Activated T-cell treated with anti-CD3 and anti-CD28 coated beads for 24 hours (primary cell): ENCODE measurements around the gene ENDOD1.
"Not testable (repeated sequence)": the region's sequence is repeated elsewhere in the genome, so short reads cannot be mapped to it uniquely, and the experiment has no call there.

Experiments used
- DNase-seq: peaks from one replicate; pipeline ENCODE4 v3.0.0-alpha.2; 2020; ENCODE audit warnings: low read depth

The ENDOD1 gene

GRCh38 chr11:95103701-95104100, 14.1 kb downstream of the ENDOD1 start:
- DNase-seq = no peak

GRCh38 chr11:95104121-95104830, 14.6 kb downstream of the ENDOD1 start:
- no peak for DNase-seq

GRCh38 chr11:95104856-95105255, 15.2 kb downstream of the ENDOD1 start:
- no peak for DNase-seq

GRCh38 chr11:95108159-95108611, 18.5 kb downstream of the ENDOD1 start:
- no peak for DNase-seq

- no peak for DNase-seq
Observed at GRCh38 chr11:95108671-95109551, 19.3 kb downstream of the ENDOD1 start.

GRCh38 chr11:95111471-95111870, 21.8 kb downstream of the ENDOD1 start:
- DNase-seq = not testable (repeated sequence)

GRCh38 chr11:95111923-95112540, 22.4 kb downstream of the ENDOD1 start:
- no peak for DNase-seq

GRCh38 chr11:95115597-95115996, 26.0 kb downstream of the ENDOD1 start:
- no peak for DNase-seq

- DNase-seq = no peak
Observed at GRCh38 chr11:95119361-95120060, 29.9 kb downstream of the ENDOD1 start.

GRCh38 chr11:95121698-95122097, 32.1 kb downstream of the ENDOD1 start:
- no peak for DNase-seq

- no peak for DNase-seq
Observed at GRCh38 chr11:95123556-95123955, 33.9 kb downstream of the ENDOD1 start.

- DNase-seq = no peak
Observed at GRCh38 chr11:95128602-95129001, 39.0 kb downstream of the ENDOD1 start.

GRCh38 chr11:95132956-95133355, 43.3 kb downstream of the ENDOD1 start:
- DNase-seq = no peak

- no peak for DNase-seq
Observed at GRCh38 chr11:95134491-95134890, 44.8 kb downstream of the ENDOD1 start.

GRCh38 chr11:95135155-95135554, 45.5 kb downstream of the ENDOD1 start:
- no peak for DNase-seq

- no peak for DNase-seq
Observed at GRCh38 chr11:95135880-95136279, 46.2 kb downstream of the ENDOD1 start.

GRCh38 chr11:95136747-95137146, 47.1 kb downstream of the ENDOD1 start:
- DNase-seq = not testable (repeated sequence)

- no peak for DNase-seq
Observed at GRCh38 chr11:95137299-95137698, 47.7 kb downstream of the ENDOD1 start.

GRCh38 chr11:95138448-95138847, 48.8 kb downstream of the ENDOD1 start:
- no peak for DNase-seq

GRCh38 chr11:95140397-95141033, 50.9 kb downstream of the ENDOD1 start:
- DNase-seq = no peak

GRCh38 chr11:95142431-95142830, 52.8 kb downstream of the ENDOD1 start:
- no peak for DNase-seq
